ENCODE data around the gene ACSS1.

Gene ACSS1

GRCh38 chr20:25089662-25090061 lies 31.7 kb upstream of the ACSS1 start:
- TF ChIP-seq, protein P1, sequence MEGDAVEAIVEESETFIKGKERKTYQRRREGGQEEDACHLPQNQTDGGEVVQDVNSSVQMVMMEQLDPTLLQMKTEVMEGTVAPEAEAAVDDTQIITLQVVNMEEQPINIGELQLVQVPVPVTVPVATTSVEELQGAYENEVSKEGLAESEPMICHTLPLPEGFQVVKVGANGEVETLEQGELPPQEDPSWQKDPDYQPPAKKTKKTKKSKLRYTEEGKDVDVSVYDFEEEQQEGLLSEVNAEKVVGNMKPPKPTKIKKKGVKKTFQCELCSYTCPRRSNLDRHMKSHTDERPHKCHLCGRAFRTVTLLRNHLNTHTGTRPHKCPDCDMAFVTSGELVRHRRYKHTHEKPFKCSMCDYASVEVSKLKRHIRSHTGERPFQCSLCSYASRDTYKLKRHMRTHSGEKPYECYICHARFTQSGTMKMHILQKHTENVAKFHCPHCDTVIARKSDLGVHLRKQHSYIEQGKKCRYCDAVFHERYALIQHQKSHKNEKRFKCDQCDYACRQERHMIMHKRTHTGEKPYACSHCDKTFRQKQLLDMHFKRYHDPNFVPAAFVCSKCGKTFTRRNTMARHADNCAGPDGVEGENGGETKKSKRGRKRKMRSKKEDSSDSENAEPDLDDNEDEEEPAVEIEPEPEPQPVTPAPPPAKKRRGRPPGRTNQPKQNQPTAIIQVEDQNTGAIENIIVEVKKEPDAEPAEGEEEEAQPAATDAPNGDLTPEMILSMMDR (IDR thresholded peaks at IDR 0.05; ENCODE audit: low read length, missing control alignments) = no peak
- no peak for DNase-seq (ENCODE audit: low read depth)
- H3K4me3 ChIP-seq (replicated peaks; ENCODE audit: low read depth, low read length) = no peak overlapping the region

- TF ChIP-seq, protein P1 (IDR thresholded peaks at IDR 0.05; ENCODE audit: low read length, missing control alignments) = no peak
- DNase-seq (ENCODE audit: low read depth) = no peak
- H3K4me3 ChIP-seq (replicated peaks; ENCODE audit: low read depth, low read length) = no peak overlapping the region
Observed at GRCh38 chr20:25089096-25089495, 31.2 kb upstream of the ACSS1 start.

DNA sequence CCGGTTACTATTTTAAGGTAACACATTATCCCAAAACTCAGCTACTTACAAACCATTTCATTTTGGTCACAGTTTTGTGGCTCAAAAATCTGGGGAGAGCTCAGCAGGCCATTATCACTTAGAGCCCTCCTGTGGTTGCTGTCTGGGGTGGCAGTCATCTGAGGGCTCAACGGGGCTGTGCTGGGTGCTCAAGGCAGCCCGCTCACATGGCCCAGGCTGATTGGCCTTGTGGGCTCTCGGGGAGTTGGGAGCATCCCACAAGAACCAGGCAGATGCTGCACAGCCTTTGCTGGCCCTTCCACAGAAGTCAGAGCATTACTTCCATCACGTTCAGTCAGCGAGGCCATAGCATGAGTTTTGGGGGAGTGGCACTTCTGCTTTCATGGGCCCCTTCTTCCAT lies 30.3 kb upstream of the ACSS1 start:
- no peak for DNase-seq (ENCODE audit: low read depth)
- TF ChIP-seq, protein P1 (IDR thresholded peaks at IDR 0.05; ENCODE audit: low read length, missing control alignments) = no peak
- H3K4me3 ChIP-seq (replicated peaks; ENCODE audit: low read depth, low read length) = no peak overlapping the region

- TF ChIP-seq, protein P1 (IDR thresholded peaks at IDR 0.05; ENCODE audit: low read length, missing control alignments) = no peak
- no peak overlapping the region for H3K4me3 ChIP-seq (replicated peaks; ENCODE audit: low read depth, low read length)
- DNase-seq (ENCODE audit: low read depth) = no peak
Observed at GRCh38 chr20:25087186-25087929, 29.4 kb upstream of the ACSS1 start.

GRCh38 chr20:25085756-25086495 lies 28.0 kb upstream of the ACSS1 start:
- TF ChIP-seq, protein P1 (IDR thresholded peaks at IDR 0.05; ENCODE audit: low read length, missing control alignments) = no peak
- no peak for DNase-seq (ENCODE audit: low read depth)
- H3K4me3 ChIP-seq (replicated peaks; ENCODE audit: low read depth, low read length) = no peak overlapping the region

- TF ChIP-seq, protein P1 (IDR thresholded peaks at IDR 0.05; ENCODE audit: low read length, missing control alignments) = no peak
- no peak for DNase-seq (ENCODE audit: low read depth)
- H3K4me3 ChIP-seq (replicated peaks; ENCODE audit: low read depth, low read length) = no peak overlapping the region
Observed at GRCh38 chr20:25084626-25085187, 26.8 kb upstream of the ACSS1 start.

Measured in fibroblast of pulmonary artery (primary cell).